Astrocyte (in vitro differentiated cells and primary cell): ENCODE measurements around the gene SMAD7. TPM values are rescaled to one million over a fixed set of nuclear protein-coding genes. Genes with fewer than 3 reads are reported as not detected.

Experiments used
- DNase-seq: peaks from one replicate; pipeline ENCODE4 v3.0.0-alpha.2; 2010; ENCODE audit warnings: low read depth
- FAIRE-seq: peaks from 2 replicates; lab custom pipeline; 2011; peaks lifted over from hg19 to GRCh38; lab: Jason Lieb, UNC
- H2AFZ ChIP-seq: 2 replicates; pipeline ENCODE4 v1.6.0; 2012; ENCODE audit warnings: low read depth, low read length, inconsistent platforms
- H3K27ac ChIP-seq: 2 replicates; pipeline ENCODE4 v1.5.1; 2011; ENCODE audit warnings: low read depth, low read length, inconsistent platforms
- H3K27me3 ChIP-seq: 2 replicates; pipeline ENCODE4 v1.6.0; 2011; ENCODE audit warnings: low read length, inconsistent platforms; ENCODE audit not compliant: insufficient read depth
- H3K36me3 ChIP-seq: 2 replicates; pipeline ENCODE4 v1.5.1; 2011; ENCODE audit warnings: low read length, inconsistent platforms; ENCODE audit not compliant: insufficient read depth
- H3K4me1 ChIP-seq: 2 replicates; pipeline ENCODE4 v1.5.1; 2011; ENCODE audit warnings: low read length, inconsistent platforms; ENCODE audit not compliant: insufficient read depth
- H3K4me2 ChIP-seq: 2 replicates; pipeline ENCODE4 v1.6.0; 2012; ENCODE audit warnings: low read length, inconsistent platforms
- H3K4me3 ChIP-seq: 2 replicates; pipeline ENCODE4 v1.5.1; 2011; ENCODE audit warnings: low read depth, mild to moderate bottlenecking, low read length, inconsistent platforms; ENCODE audit not compliant: insufficient read depth
- H3K79me2 ChIP-seq: 2 replicates; pipeline ENCODE4 v1.6.0; 2012; ENCODE audit warnings: mild to moderate bottlenecking, low read length, inconsistent platforms; ENCODE audit not compliant: insufficient read depth
- H3K9ac ChIP-seq: 2 replicates; pipeline ENCODE4 v1.6.0; 2012; ENCODE audit warnings: mild to moderate bottlenecking, low read length, inconsistent platforms
- H3K9me3 ChIP-seq: 2 replicates; pipeline ENCODE4 v1.5.1; 2012; ENCODE audit warnings: low read depth, mild to moderate bottlenecking, low read length, inconsistent platforms; ENCODE audit not compliant: insufficient read depth
- H4K20me1 ChIP-seq: 2 replicates; pipeline ENCODE4 v1.6.0; 2012; ENCODE audit warnings: low read length, inconsistent platforms; ENCODE audit not compliant: insufficient read depth
- H3K27ac Mint-ChIP-seq: one replicate; pipeline ENCODE4 v1.8.0; 2021; ENCODE audit warnings: mild to moderate bottlenecking, mixed read lengths; ENCODE audit not compliant: unreplicated experiment
- H3K27me3 Mint-ChIP-seq: one replicate; pipeline ENCODE4 v1.8.0; 2021; ENCODE audit warnings: low read depth, mixed read lengths; ENCODE audit not compliant: unreplicated experiment
- H3K36me3 Mint-ChIP-seq: one replicate; pipeline ENCODE4 v1.8.0; 2021; ENCODE audit warnings: low read depth, mixed read lengths; ENCODE audit not compliant: unreplicated experiment
- H3K4me1 Mint-ChIP-seq: one replicate; pipeline ENCODE4 v1.8.0; 2021; ENCODE audit warnings: low read depth, mixed read lengths; ENCODE audit not compliant: unreplicated experiment
- H3K4me3 Mint-ChIP-seq: one replicate; pipeline ENCODE4 v1.8.0; 2021; ENCODE audit warnings: mild to moderate bottlenecking, moderate library complexity, mixed read lengths; ENCODE audit not compliant: unreplicated experiment
- H3K9me3 Mint-ChIP-seq: one replicate; pipeline ENCODE4 v1.8.0; 2021; ENCODE audit warnings: mild to moderate bottlenecking, mixed read lengths; ENCODE audit not compliant: unreplicated experiment
- EZH2 ChIP-seq: IDR thresholded peaks from 2 replicates; pipeline ENCODE4 v1.6.1; 2012; ENCODE audit warnings: mild to moderate bottlenecking, low read length, inconsistent platforms; ENCODE audit not compliant: insufficient read depth
- total RNA-seq: library from RNA; stranded (reverse); gene quantifications from 2 replicates; pipeline ENCODE4 v1.2.1, GENCODE V29; 2021
- TF ChIP-seq, protein P1 (sequence below): IDR thresholded peaks from 2 replicates; pipeline ENCODE4 v1.5.1; 2011; ENCODE audit warnings: low read depth, mild to moderate bottlenecking, inconsistent platforms, low read length, moderate library complexity; ENCODE audit not compliant: insufficient read depth

SMAD7 gene
- total RNA-seq, 1 donor from 2014 or later: 62.9 TPM

- Histone ChIP-seq H3K36me3 (no peaks in the 10 kb centered on the region), H3K9me3 (peaks cover 15% of the 10 kb centered on the region), H3K27me3 (no peaks in the 10 kb centered on the region), H3K27ac (no peak overlapping the region), H3K9ac (no peak overlapping the region), H3K4me3 (no peak overlapping the region), H3K4me1 (peaks cover 29% of the 10 kb centered on the region), H3K79me2 (no peaks in the 10 kb centered on the region), H3K4me2 (no peak overlapping the region), H2AFZ (no peak overlapping the region), H4K20me1 (no peaks in the 10 kb centered on the region)
- H3K27ac Mint-ChIP-seq: no peak overlapping the region
- FAIRE-seq: no peak
- H3K36me3 Mint-ChIP-seq: peaks cover 13% of the 10 kb centered on the region
- TF ChIP-seq, protein P1, sequence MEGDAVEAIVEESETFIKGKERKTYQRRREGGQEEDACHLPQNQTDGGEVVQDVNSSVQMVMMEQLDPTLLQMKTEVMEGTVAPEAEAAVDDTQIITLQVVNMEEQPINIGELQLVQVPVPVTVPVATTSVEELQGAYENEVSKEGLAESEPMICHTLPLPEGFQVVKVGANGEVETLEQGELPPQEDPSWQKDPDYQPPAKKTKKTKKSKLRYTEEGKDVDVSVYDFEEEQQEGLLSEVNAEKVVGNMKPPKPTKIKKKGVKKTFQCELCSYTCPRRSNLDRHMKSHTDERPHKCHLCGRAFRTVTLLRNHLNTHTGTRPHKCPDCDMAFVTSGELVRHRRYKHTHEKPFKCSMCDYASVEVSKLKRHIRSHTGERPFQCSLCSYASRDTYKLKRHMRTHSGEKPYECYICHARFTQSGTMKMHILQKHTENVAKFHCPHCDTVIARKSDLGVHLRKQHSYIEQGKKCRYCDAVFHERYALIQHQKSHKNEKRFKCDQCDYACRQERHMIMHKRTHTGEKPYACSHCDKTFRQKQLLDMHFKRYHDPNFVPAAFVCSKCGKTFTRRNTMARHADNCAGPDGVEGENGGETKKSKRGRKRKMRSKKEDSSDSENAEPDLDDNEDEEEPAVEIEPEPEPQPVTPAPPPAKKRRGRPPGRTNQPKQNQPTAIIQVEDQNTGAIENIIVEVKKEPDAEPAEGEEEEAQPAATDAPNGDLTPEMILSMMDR: no peak
- no peak for TF ChIP-seq EZH2
- peaks cover 20% of the 10 kb centered on the region for H3K9me3 Mint-ChIP-seq
- no peaks in the 10 kb centered on the region for H3K27me3 Mint-ChIP-seq
- H3K4me3 Mint-ChIP-seq: no peak overlapping the region
- H3K4me1 Mint-ChIP-seq: peaks cover 19% of the 10 kb centered on the region
- no peak for DNase-seq
Measured at GRCh38 chr18:48905513-48905912, 45.3 kb downstream of the SMAD7 start.

GRCh38 chr18:48904847-48905394 is 45.8 kb downstream of the SMAD7 start:
- H3K79me2 ChIP-seq: no peaks in the 10 kb centered on the region
- peaks cover 29% of the 10 kb centered on the region for H3K4me1 ChIP-seq
- TF ChIP-seq EZH2: no peak
- TF ChIP-seq, protein P1: no peak
- Mint-ChIP-seq H3K27ac (no peak overlapping the region), H3K27me3 (no peaks in the 10 kb centered on the region), H3K4me3 (no peak overlapping the region), H3K9me3 (peaks cover 20% of the 10 kb centered on the region), H3K4me1 (peaks cover 22% of the 10 kb centered on the region), H3K36me3 (peaks cover 15% of the 10 kb centered on the region)
- no peak overlapping the region for H3K27ac ChIP-seq
- no peak for DNase-seq
- peaks cover 15% of the 10 kb centered on the region for H3K9me3 ChIP-seq
- no peaks in the 10 kb centered on the region for H3K36me3 ChIP-seq
- no peaks in the 10 kb centered on the region for H4K20me1 ChIP-seq
- H3K4me3 ChIP-seq: no peak overlapping the region
- H3K9ac ChIP-seq: no peak overlapping the region
- H3K27me3 ChIP-seq: no peaks in the 10 kb centered on the region
- H2AFZ ChIP-seq: no peak overlapping the region
- FAIRE-seq: no peak
- no peak overlapping the region for H3K4me2 ChIP-seq

DNA sequence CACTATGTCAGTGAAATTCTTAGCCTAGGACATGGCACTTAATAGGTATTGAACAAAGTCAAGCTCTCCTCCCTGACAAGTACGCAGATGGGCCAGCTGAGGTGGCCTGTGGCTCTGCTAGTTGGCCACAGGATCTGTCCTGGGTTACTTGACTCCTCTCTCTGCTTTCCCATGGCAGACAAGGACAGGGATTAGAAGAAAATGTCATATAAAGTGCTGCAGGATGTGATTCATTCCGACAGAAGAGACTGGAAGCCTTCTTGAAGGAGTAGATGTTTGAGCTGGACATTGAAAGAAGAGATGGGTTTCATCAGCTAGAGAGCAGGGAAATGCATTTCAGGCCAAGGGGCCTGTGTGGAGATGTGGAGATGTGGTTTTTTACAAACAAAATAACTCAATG is 46.7 kb downstream of the SMAD7 start:
- Histone ChIP-seq H2AFZ (no peak overlapping the region), H3K27ac (no peak overlapping the region)
- H3K27ac Mint-ChIP-seq: no peak overlapping the region

More for the DNA sequence above, 46.7 kb downstream of the SMAD7 start:
- Histone ChIP-seq H3K79me2 (no peaks in the 10 kb centered on the region), H4K20me1 (no peaks in the 10 kb centered on the region), H3K9me3 (peaks cover 19% of the 10 kb centered on the region), H3K4me2 (no peak overlapping the region), H3K9ac (no peak overlapping the region), H3K36me3 (no peaks in the 10 kb centered on the region), H3K4me1 (peaks cover 29% of the 10 kb centered on the region), H3K27me3 (no peaks in the 10 kb centered on the region), H3K4me3 (no peak overlapping the region)
- Mint-ChIP-seq H3K4me3 (no peak overlapping the region), H3K27me3 (no peaks in the 10 kb centered on the region), H3K36me3 (peaks cover 15% of the 10 kb centered on the region), H3K4me1 (peaks cover 22% of the 10 kb centered on the region), H3K9me3 (peaks cover 24% of the 10 kb centered on the region)
- TF ChIP-seq, protein P1: no peak
- TF ChIP-seq EZH2: no peak
- FAIRE-seq (peak; percentile 71), DNase-seq (no peak)
